NB4 (cell line): ENCODE measurements around the gene HGD.

ENCODE experiments used
- MAX ChIP-seq: IDR thresholded peaks from 2 replicates; pipeline ENCODE4 v1.6.1; 2011; ENCODE audit warnings: low read depth, low read length
- MYC ChIP-seq: IDR thresholded peaks from 2 replicates; pipeline ENCODE4 v1.6.1; 2011; ENCODE audit warnings: low read depth, low read length
- POLR2A ChIP-seq: IDR thresholded peaks from 2 replicates; pipeline ENCODE4 v1.6.1; 2011; ENCODE audit warnings: mild to moderate bottlenecking; ENCODE audit not compliant: insufficient read length; ENCODE audit errors: extremely low read depth
- TF ChIP-seq, protein P1 (sequence below): IDR thresholded peaks from one replicate; pipeline ENCODE4 v1.5.1; 2012; ENCODE audit warnings: low read depth, low read length

DNA sequence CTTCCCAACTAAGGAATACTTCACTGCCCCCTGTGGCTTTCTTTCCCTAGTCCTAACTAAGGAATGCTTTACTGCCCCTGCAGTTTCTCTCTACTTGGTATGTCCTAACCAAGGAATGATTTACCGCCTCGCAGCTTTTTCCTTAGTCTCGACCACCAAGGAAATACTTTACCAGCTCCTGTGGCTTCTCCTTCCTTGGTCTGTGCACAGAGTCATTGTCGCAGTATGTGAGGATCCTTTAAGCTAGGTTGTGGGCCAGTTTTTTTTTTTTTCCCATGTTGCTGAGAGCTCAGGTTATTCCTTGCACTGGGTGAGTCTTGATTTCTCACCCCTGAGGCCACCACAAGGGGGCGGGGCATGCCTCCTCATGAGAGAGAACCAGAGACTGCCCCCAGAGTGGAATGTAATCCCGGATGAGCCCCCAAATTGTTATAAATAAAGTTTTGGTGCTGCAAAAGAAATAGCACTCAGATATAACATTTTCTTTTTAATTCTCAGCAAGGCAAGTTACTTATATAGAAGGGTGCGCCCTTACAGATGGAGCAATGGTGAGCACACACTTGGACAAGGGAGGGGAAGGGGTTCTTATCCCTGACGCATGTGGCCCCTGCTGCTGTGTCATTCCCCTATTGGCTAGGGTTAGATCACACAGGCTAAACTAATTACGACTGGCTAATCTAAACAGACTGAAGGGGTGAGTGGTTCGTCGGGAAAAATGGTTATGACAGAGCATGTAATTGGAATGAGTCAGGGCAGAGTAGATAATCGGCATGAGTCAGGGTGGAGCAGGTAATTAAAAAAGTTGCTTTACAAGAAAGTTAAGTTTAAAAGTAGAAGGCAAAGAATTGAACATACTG lies 58.9 kb downstream of the HGD start:
- TF ChIP-seq, protein P1, sequence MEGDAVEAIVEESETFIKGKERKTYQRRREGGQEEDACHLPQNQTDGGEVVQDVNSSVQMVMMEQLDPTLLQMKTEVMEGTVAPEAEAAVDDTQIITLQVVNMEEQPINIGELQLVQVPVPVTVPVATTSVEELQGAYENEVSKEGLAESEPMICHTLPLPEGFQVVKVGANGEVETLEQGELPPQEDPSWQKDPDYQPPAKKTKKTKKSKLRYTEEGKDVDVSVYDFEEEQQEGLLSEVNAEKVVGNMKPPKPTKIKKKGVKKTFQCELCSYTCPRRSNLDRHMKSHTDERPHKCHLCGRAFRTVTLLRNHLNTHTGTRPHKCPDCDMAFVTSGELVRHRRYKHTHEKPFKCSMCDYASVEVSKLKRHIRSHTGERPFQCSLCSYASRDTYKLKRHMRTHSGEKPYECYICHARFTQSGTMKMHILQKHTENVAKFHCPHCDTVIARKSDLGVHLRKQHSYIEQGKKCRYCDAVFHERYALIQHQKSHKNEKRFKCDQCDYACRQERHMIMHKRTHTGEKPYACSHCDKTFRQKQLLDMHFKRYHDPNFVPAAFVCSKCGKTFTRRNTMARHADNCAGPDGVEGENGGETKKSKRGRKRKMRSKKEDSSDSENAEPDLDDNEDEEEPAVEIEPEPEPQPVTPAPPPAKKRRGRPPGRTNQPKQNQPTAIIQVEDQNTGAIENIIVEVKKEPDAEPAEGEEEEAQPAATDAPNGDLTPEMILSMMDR = peak; percentile 3
- TF ChIP-seq POLR2A = no peak
- no peak for TF ChIP-seq MYC
- TF ChIP-seq MAX = no peak
